CD4-positive, alpha-beta T cell treated with Interleukin-4 for 4 hours (primary cell): ENCODE data around the gene TES.

Experiments used
- DNase-seq: peaks from one replicate; pipeline ENCODE4 v3.0.0-alpha.2; 2020

The TES gene

DNA sequence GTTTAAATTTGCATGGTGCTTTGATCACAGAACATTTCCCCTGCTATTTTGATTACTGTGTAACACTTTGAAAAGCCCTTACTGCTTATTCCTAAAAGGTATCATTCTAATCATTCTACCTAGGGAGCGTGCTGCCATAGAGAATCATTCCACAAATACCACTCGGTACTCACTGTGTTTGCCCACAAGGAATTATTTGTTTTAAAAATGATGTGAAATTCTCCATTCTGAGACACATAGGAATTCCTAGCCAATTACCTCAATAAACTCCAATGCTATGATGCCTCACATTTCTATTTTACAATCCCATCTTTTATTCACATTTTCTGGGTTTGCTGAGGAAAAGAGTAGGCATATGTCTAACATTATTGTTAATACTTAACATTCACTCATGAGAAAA lies 16.2 kb upstream of the TES start:
- no peak for DNase-seq

DNA sequence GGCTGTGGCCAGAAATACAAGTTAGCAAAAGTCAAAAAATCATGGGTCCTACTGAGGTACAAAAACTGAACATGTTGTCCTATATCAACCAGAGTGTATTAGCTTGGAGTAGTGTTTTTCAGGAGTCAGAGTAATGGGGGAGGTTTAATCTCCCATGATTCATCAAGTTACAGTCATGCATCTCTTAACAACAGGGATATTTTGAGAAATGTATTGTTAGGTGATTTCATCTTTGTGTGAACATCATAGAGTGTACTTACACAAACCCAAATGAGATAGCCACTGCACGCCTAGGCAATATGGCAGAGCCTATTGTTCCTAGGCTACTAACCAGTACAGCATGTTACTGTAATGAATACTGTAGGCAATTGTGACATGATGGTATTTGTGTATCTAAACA lies 14.9 kb upstream of the TES start:
- no peak for DNase-seq

DNA sequence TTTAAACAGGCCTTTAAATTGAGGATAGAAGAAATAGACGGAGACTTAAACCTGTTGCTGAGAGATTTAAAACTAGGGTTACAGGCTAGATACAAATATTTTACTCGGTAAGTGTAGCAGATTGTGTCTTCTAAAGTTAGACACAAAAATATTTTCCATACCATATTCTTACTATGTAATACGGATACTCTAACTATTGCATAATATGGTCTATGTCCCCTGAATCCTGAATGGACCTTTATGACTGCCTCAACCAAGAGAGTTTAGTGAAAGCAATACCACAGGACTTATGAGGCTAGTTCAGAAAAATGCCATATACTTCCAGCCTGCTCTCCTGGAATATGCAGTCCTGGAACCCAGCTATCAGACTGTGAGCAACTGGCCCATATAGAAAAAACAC lies 13.4 kb upstream of the TES start:
- DNase-seq, result no peak

DNA sequence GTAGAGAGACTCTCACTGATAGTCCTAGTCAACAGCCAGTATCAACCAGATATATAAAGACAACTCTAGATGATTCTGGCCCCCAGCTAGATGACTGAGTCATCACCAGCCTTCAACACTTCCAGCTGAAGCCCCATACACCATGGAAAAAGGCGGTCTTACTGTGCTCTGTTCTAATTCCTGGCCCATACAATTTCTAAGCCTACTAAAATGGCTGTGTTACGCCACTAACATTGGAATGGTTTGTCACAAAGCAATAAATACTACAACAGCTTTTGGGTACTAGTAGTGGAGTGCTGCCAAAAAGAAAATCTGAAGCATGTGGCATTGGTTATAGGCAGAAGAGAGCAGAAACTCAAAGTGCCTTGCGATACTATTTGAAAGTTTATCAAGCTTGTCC lies 13.0 kb upstream of the TES start:
- DNase-seq, result no peak

DNA sequence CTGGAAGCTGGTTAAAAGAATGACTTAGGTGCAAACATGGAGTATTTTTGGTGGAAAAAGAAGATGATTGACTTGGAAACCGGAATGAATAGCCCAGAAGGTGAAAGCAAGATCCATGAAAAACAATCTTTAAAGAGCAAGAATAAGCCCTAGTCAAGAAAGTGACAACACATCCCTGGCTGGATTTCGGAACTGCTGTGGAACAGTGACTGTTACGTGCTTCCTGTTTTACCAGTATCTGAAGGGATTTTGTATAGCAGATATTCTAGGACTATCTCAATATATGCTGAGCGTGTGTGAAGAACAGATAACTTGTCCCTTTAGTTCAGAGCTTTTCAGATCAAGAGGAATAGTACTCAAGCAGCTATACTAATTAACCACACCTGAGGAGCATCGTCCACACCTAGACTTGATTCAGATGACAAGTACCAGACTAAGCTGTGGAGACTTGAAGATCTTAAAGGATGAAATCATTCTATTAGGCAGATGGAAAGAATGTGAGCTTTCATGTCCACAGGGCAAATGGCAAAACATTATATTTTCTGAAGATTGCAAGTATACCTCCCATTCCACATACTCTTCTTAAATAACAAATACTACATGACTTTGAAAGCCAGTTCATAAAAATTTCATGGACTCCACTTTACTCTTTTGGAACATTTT lies 11.5 kb upstream of the TES start:
- DNase-seq, result no peak

DNA sequence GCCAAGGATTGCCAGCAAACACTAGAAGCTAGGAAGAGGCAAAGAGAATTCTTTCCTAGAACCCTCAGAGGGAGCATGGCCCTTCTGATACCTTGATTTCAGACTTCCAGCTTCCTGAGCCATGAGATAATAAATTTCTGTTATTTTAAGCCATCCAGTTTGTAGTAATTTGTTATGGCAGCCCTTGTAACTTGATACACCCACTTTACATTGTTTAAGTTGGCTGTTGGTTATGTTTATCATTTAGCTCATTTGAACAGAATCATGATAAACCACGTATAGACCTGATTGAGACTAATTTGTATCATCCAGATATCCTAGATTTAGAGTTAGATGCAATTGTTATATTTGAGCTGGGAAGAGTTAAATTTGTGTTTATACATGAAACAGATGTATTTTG lies 9.4 kb upstream of the TES start:
- no peak for DNase-seq

DNA sequence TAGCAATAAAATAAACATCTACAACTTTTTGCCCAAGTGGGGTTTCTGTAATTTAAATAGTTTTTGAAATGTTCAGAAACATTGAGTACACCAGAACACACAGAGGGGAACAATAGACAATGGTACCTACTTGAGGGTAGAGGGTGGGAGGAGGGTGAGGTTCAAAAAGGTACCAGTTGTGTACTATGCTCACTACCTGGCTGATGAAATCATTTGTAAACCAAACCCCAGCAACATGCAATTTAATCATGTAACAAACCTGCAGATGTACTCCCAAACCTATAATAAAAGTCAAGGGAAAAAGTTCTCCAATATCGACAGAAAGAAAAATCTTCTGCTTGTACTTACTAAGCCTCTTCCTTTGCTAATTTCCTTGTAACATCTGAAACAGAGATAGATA lies 4.2 kb upstream of the TES start:
- no peak for DNase-seq

DNA sequence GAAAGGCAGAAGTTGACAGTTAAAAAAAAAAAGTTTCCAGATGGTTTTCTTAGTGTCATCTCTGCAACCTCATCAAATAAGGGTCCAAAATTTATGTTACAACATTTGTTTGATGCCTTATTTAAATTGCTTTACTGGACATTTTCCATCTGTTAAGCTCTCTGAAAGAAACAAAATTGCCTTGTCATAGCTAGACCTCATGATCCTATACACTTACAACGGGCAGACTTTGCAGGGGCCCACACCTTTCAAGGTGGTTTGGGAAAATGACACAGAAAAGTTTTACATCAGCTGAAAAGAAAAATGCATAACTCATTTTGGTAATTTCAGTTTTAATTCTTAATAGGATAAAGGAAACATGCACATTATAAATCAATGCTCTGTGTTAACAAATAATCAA lies 1.4 kb upstream of the TES start:
- no peak for DNase-seq

DNA sequence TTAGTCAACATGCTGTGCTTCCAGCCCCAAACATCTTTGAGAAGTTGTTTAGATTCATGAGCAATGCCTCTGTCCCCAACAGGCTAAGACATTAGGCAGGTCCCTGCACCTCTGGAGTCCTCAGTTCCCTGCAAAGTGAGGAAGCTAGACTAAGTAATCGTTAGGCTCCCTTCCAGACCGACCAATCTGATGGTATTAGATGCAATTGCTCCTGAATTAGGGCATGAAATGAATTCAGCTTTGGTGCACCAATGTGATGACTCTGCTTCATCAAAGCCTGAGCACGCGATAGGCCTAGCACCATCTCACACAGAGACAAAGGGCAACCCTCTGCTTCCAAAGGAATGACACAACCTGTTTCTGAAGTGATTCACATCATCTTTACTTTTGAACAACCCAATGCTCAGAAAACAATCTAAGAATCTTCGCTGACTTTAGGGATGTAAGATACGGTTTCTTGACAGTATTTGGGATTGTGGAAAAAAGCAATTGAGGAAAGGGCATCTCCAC lies 723 bp upstream of the TES start:
- DNase-seq, result peak; percentile 47

DNA sequence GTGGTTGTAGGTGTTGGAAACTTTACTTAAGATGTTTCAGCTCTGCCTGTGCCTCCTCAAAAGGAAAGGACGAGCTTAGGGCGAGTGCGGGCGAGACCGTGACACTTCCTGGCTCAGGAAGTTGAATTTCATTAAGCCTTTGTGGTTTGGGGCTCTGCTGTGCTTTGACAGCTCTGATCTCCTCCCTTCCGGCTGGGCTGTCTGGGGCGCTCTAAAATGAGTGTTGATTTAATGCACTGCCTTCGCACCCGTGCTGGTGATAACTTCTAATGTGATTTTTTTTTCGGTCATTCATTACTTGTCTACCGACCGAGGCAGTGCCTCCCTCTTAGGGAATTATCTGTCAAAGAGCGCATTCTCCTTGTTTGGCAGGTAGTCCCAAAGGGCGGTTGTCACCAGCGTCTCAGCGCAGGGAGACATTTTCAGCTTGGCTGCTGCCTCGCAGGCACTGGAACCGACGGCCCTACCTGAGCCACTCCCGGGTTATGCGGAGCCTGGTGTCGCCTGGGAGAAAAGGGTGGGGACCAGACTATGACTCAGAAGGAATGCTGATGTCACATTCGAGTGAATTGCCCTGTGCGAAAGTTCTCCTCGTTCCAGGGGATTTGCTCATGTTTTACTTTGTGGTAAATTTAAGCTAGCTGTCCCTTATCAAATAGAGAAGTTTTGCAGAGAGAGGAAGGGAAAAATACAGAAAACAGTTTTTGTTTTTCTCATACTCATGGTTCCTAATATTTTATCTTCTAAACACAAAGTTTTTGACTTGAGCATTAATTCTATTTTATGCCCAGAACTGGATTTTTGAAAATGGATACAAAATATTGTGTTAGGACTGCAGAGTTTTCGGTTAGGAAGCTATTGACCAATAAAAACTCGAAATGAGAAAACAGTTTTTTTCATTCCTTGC lies 920 bp downstream of the TES start:
- peak; percentile 93 for DNase-seq

DNA sequence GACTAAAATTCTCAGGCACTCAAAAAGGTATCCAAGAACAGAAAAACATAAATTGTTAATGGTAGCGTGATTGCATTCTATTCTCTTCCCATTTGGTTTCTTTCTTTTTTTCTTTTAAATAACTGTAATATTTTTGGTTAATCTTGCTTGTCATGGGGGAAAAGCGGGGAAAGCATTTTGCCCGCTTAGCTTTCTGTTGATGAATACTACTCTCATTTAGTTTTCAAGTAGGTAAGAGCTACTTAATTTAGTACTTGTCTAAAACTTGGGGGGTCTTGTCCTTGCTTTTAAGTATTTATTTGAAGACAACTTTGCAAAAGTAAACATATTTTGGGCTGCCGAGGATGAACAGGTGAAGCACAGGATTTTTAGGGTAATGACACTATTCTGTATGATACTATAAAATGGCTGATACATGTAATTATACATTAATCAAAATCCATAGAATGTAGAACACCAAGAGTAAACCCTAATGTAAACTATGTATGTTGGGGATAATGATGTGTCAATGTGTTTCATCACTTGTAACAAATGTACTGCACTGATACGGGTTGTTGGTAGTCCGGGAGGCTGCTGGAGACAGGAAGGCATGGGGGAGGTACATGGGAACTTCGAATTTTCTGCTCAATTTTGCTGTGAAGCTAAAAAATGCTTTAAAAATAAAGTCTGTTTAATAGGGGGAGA lies 1.7 kb downstream of the TES start:
- no peak for DNase-seq

DNA sequence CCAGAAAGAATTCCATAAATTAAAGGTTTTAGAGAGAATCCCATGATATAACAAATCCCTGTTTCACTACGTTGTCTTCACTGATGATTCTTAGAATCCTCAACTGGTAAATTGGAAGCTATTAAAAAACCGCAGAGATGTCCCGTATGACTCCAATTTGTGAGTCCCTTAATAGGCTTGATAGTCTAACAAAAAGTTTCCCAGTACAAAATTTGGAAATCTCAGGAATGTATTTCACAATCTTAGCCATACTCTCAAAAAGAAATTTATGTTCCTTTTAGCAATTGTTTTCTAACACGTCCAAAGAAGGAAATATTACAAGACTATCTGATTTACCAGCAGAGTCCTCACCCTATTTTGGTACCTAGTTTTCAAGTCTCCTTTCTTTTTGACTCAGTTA lies 2.5 kb downstream of the TES start:
- DNase-seq, result no peak

DNA sequence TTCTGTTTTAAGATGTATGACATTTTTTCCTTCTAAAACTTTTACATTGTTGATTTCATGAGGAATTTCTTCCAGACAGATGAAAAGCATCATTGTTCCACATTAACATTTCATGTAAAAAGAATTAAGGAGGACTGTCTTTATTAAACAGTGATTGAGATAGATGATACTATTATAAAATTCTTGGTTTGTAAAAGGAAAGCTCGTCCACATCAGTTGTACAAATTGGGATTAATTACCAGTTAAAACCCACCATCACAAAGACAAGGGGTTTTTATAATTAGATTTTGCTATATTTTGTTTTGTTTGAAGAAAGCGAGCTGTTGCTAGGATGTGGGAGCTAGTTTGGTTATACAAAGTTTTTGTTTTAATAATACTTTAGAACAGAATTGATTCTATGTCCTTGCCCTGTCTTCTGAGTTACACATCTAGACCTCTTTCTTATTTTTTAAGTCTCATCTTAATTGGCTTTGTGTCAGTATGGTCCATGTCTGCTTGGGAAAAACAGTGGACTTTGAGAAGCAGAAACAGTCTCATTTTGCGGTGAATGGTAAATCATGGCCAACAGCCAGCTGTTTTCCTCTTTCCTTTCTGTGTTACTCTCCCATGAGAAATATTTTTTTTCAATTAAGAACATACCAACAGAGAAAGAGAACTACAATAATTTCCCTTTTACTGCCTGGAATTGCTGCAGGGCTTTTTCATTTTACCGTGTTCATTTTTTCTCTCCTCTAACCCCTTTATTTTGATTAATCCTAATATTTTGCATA lies 3.2 kb downstream of the TES start:
- DNase-seq, result no peak

DNA sequence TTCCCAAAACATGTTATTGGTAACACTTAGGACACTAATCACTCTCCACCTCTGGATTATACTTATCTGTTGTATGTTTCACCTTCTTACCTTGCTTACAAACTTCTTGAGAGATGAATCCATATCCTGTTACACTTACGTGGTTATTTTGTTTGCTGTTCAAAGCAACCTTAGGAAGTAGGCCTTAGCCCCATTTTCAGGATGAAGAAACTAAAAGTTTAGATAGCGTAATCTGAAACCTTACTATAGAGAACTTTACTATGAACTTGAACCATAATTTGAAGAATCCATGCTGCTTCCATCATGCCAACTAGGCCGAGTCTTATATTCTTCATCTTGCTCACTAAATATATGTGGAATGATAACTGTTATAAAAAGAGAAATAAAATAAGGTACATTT lies 4.6 kb downstream of the TES start:
- DNase-seq, result no peak

DNA sequence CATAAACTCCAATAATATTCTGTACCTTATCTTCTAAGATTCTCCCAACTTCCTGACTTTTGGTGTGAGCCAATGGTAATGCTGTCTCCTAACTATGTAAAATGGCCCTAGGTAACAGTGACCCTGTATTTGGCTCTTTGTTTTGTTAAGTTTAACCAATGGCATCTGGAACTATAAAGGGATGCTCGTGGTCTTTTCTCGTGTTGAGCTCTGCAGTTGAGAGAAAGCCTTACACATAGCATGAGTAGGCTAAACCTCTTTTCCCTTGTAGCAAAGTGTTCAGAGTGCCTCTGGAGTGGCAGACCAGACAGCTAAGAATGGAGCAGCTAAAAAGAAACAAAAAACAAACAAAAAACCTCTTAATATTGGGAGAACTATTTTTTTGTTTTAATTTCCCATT lies 5.2 kb downstream of the TES start:
- DNase-seq, result no peak

DNA sequence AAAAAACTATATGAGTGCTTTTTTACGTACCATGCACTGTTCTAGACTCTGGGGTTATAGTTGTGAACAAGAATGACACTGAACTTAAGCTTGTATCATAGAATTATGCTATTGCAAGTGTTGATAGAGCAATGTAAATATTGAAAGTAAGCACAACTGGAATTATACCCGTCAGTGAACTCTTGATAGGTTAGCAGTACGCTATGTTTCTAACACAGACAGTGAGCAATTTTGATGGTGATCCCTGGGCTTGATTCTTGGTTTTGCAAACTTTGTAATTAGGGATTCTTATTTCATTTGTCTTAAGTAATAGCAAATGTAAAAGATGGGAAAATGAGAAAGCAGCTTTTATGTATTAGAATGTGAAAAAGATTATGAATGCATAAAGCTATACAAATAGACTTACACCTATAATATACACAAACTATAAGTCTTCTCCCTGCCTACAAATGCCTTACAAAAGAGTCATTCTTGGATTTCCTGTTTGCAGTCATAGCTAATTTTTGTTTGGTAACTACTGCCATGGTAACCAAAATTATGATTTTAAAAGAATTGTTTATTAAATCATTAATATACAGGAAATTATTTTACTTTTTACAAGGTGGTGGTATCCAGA lies 6.7 kb downstream of the TES start:
- DNase-seq, result peak; percentile 51

DNA sequence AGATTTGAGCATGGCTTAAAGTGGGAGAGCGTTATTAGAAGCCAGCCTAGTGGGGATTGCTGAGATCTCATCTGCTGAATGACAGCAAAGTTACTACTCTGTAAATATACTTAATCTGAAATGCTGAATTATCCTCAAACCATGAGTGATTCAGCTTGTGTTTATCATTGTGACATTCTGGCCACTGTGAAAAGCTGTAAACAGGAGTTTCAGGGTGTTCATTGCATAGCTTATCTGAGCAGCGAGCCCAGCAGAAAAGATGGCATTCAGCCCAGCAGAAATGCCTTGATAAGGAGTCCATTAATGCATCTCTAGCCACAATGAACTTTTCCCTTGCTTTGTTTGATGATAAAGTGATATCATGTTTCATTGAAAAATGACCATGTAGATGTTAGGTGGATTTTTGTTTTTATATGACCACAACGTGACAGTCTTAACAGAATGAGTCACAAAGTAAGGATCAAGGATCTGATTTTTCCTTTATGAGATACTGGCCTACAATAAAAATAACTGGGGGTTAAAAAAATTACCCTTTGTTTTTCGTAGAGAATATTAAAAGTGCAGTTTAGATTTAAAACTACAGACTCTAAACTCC lies 7.8 kb downstream of the TES start:
- DNase-seq, result no peak

DNA sequence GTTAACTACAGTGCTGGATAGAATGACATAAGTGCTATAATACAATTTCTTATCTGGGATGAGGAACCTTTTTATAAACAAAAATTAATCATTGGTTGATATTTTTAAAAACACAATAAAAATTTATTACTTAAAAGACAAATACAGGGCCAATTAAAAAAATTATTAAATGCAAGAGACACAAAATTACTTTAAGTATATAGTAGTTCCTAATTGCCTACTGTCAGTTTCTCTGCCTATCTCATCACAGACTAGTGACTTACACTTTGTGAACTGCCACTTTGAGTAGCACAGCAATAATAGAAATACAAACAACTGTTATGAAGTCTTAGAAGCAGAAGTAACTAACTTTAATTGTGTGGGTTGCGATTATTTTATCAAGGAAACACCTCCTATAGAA lies 8.4 kb downstream of the TES start:
- no peak for DNase-seq

DNA sequence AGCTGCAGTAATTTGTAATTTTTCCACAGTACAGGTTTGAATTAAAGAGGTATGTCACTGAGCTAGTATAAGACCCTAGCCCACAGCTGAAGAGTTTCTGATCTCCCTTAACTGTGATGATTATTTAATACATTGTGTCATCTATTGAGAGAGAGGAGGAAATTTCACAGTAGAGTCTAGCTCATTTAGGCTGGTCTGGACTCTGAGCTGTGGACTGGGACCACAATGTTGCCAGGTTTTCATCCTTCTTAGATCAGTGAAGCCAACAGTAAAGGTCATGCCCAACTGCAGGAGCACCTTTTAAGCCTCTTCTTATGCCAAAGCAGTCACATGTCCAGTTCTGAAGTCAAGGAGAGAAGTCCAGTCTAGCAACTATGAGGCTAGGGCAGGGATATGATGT lies 8.9 kb downstream of the TES start:
- DNase-seq, result no peak

DNA sequence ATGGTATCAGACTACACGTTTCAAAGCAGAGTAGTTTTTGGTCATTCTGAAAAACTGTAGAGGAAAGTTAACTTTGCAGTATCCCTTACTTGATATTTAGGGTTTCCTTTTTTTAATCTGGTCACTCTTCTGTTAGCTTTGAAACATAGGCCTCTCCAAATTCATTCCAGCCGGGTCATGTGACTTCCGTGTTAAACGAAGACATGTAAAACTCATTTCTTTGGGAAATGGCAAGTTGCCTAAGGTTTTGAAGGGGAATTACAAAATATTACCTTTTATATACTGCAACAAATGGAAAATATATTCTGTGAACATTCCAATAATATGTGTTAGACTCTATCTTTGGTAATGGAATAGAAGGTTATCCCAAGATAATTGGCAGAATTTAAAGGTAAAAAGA lies 9.5 kb downstream of the TES start:
- DNase-seq, result no peak

DNA sequence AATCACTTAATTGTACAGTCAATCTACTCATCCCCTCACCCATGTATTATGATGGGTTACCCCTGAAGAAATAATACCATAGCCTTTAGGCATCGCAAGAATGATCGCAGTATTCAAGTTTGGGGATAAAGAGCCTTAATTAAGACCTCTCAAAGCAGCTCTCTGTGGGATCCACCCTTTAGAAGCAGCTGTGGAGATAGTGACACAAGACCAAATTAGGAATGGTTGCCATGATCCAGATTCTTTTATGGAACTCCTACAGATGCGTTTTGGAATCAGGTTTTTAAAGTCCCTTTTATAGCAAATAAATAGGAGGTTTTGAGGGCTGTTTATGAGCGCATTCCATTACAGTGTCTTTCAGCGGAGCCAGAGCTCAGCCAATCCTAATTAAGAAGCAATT lies 12.2 kb downstream of the TES start:
- no peak for DNase-seq

DNA sequence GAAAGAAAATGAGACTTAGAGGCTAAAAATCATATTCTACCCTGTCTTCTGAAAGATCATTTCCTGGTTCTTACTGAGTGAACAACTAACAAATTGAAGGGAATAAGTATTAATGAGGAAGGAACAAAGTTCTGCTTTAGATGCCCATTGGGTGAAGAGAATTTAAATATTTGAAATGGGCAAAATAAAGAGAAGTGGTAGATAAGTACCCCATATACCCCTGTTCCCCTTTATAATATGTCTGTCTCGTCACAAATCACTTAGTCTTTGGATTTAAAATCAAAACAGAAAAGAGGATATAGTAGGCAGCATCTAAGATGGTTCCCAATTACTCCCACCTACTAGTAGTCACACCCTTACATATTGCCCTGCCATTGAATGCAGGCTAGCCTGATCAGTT lies 13.2 kb downstream of the TES start:
- no peak for DNase-seq
